HCT116 (cell line): Measurements from ENCODE around the gene UBE3B. TPM values are rescaled to one million over a fixed set of nuclear protein-coding genes. Genes with fewer than 3 reads are reported as not detected.

Experiments
- ATAC-seq: fragments of 200-7000 bp; cut with Tn5 transposase; 2 replicates; pipeline ENCODE4 v1.9.1; 2020; ENCODE audit warnings: mild to moderate bottlenecking, moderate library complexity
- BruUV-seq: library from RNA; stranded (reverse); fragments of 400-500 nt; replicated peaks from 2 replicates; lab custom pipeline; 2021; lab: Mats Ljungman, UMichigan
- CTCF ChIA-PET: fragments of 300-600 bp; sonication (Branson Sonifier 250); formaldehyde crosslinking; loops from one replicate; lab custom pipeline; 2021; ENCODE audit warnings: antibody characterized with exemption; lab: Charles Lee
- POLR2A ChIA-PET: fragments of 300-600, 350-600 bp; sonication (Branson Sonifier 250); formaldehyde crosslinking; loops from one replicate; lab custom pipeline; 2021; ENCODE audit warnings: antibody characterized with exemption; lab: Charles Lee
- RAD21 ChIA-PET, 2 experiments: fragments of 300-600 bp; sonication (Branson Sonifier 250); formaldehyde crosslinking; loops; one replicate each; lab custom pipeline; 2023; ENCODE audit warnings: low total read pairs in 2 of 2; ENCODE audit not compliant: uncharacterized antibody in 2 of 2, unreplicated experiment in 2 of 2, low non-redundant PET in 1 of 2; lab: Charles Lee
- DNase-seq: peaks from one replicate; pipeline ENCODE4 v3.0.0-alpha.2; 2010; ENCODE audit warnings: low read depth, low spot score
- H2AFZ ChIP-seq: fragments of 200-600 bp; shearing (Covaris generic), sonication (generic); 2 replicates; pipeline ENCODE4 v1.6.1; 2017; ENCODE audit warnings: low read depth, mixed run types, mixed read lengths, antibody characterized with exemption, low read length; ENCODE audit not compliant: poor library complexity, severe bottlenecking
- H3K27ac ChIP-seq: 2 replicates; pipeline ENCODE4 v1.5.1; 2012; ENCODE audit warnings: low read depth, low read length
- H3K27me3 ChIP-seq: fragments of 200-600 bp; sonication (generic); 2 replicates; pipeline ENCODE4 v1.6.1; 2016; ENCODE audit warnings: mixed run types, low read length, mixed read lengths; ENCODE audit not compliant: insufficient read depth
- H3K36me3 ChIP-seq, 2 experiments: fragments of 200-500 bp in 1 of 2; fragments of 200-600 bp in 1 of 2; sonication (Bioruptor generic) in 1 of 2; sonication (generic) in 1 of 2; 2 replicates each; pipeline versions ENCODE4 v1.5.1 to v1.6.1; 2014 to 2016; ENCODE audit warnings: low read length in 2 of 2, inconsistent platforms in 1 of 2, mixed read lengths in 1 of 2, mixed run types in 1 of 2; ENCODE audit not compliant: insufficient read depth in 2 of 2, control insufficient read depth in 1 of 2
- H3K4me1 ChIP-seq, 2 experiments: fragments of 200-600 bp in 1 of 2; sonication (generic) in 1 of 2; 2 replicates each; pipeline versions ENCODE4 v1.5.1 to v1.6.1; 2012 to 2017; ENCODE audit warnings: low read length in 2 of 2, inconsistent platforms in 1 of 2, mild to moderate bottlenecking in 1 of 2, mixed read lengths in 1 of 2, mixed run types in 1 of 2, moderate library complexity in 1 of 2; ENCODE audit not compliant: insufficient read depth in 2 of 2, control insufficient read depth in 1 of 2
- H3K4me2 ChIP-seq: fragments of 200-600 bp; sonication (generic); 2 replicates; pipeline ENCODE4 v1.6.1; 2017; ENCODE audit warnings: mixed run types, low read length, mixed read lengths
- H3K4me3 ChIP-seq, 2 experiments: fragments of 200-600 bp in 1 of 2; sonication (generic) in 1 of 2; replicated peaks in 1 of 2; 2 replicates each; pipeline ENCODE4 v1.5.1; 2011 to 2016; ENCODE audit warnings: low read length in 2 of 2, control low read depth in 1 of 2, low read depth in 1 of 2, mild to moderate bottlenecking in 1 of 2, mixed read lengths in 1 of 2, mixed run types in 1 of 2
- H3K79me2 ChIP-seq: fragments of 200-600 bp; sonication (generic); 2 replicates; pipeline ENCODE4 v1.6.1; 2017; ENCODE audit warnings: mild to moderate bottlenecking, mixed run types, low read length, moderate library complexity, mixed read lengths; ENCODE audit not compliant: insufficient read depth
- H3K9ac ChIP-seq: fragments of 200-600 bp; sonication (generic); 2 replicates; pipeline ENCODE4 v1.6.1; 2016; ENCODE audit warnings: low read length, mixed read lengths
- H3K9me2 ChIP-seq: fragments of 200-600 bp; sonication (generic), shearing (Covaris generic); 2 replicates; pipeline ENCODE4 v1.6.1; 2017; ENCODE audit warnings: mixed run types, mild to moderate bottlenecking, moderate library complexity; ENCODE audit not compliant: insufficient read depth
- H3K9me3 ChIP-seq, 2 experiments: fragments of 200-500 bp in 1 of 2; fragments of 200-600 bp in 1 of 2; sonication (Bioruptor generic) in 1 of 2; sonication (generic) in 1 of 2; 2 replicates each; pipeline ENCODE4 v1.6.1; 2014 to 2017; ENCODE audit warnings: low read length in 2 of 2, mixed read lengths in 2 of 2, inconsistent platforms in 1 of 2, low read depth in 1 of 2, mild to moderate bottlenecking in 1 of 2, mixed run types in 1 of 2, moderate library complexity in 1 of 2; ENCODE audit not compliant: control insufficient read depth in 1 of 2, insufficient read depth in 1 of 2
- H4K20me1 ChIP-seq: fragments of 200-600 bp; sonication (generic), shearing (Covaris generic); 2 replicates; pipeline ENCODE4 v1.6.1; 2017; ENCODE audit warnings: mixed run types, mild to moderate bottlenecking, moderate library complexity; ENCODE audit not compliant: insufficient read depth
- EZH2 ChIP-seq: fragments of 200-600 bp; sonication (generic); IDR thresholded peaks from 2 replicates; pipeline ENCODE4 v1.6.1; 2017; ENCODE audit warnings: antibody characterized with exemption, mixed run types
- FOSL1 ChIP-seq: IDR thresholded peaks from 2 replicates; pipeline ENCODE4 v1.6.1; 2012; ENCODE audit warnings: low read depth
- JUND ChIP-seq: IDR thresholded peaks from 2 replicates; pipeline ENCODE4 v1.6.1; 2012
- REST ChIP-seq: IDR thresholded peaks from 2 replicates; pipeline ENCODE4 v1.6.1; 2012; ENCODE audit warnings: low read depth
- SP1 ChIP-seq: IDR thresholded peaks from 2 replicates; pipeline ENCODE4 v1.6.1; 2012; ENCODE audit warnings: low read depth
- TCF7L2 ChIP-seq: IDR thresholded peaks from 2 replicates; pipeline ENCODE4 v1.7.0; 2011; ENCODE audit warnings: borderline replicate concordance, inconsistent platforms; ENCODE audit not compliant: insufficient read depth, insufficient read length; ENCODE audit errors: extremely low read depth
- ZNF274 ChIP-seq: fragments of 200-500 bp; sonication (Bioruptor generic); IDR thresholded peaks from 2 replicates; pipeline ENCODE4 v1.6.1; 2014; ENCODE audit warnings: mild to moderate bottlenecking, low read depth, low read length, inconsistent platforms
- intact Hi-C: fragments of 100-400 bp; cut with micrococcal nuclease; formaldehyde crosslinking; loops from 2 replicates; pipeline ENCODE4 v1.10.0; 2022
- total RNA-seq: library from RNA; stranded (reverse); gene quantifications from one replicate; pipeline ENCODE4 v1.2.1, GENCODE V29; 2021; ENCODE audit not compliant: unreplicated experiment

UBE3B gene
- total RNA-seq, 1 experiment from 2014 or later = 28.9 TPM

GRCh38 chr12:109542876-109543275, 65.4 kb downstream of the UBE3B start:
- H4K20me1 ChIP-seq = no peaks in the 10 kb centered on the region
- H3K36me3 ChIP-seq = no peaks in the 10 kb centered on the region
- H3K9ac ChIP-seq = no peak overlapping the region
- no peaks in the 10 kb centered on the region for H3K9me3 ChIP-seq
- H3K9me2 ChIP-seq = no peaks in the 10 kb centered on the region
- CTCF ChIA-PET = no interaction called here
- ATAC-seq (no peak), DNase-seq (no peak)
- no peaks in the 10 kb centered on the region for H3K27me3 ChIP-seq
- H3K4me3 ChIP-seq = no peak overlapping the region
- intact Hi-C loops = no loop called here
- H3K4me1 ChIP-seq = peaks cover 0 to 24% of the 10 kb centered on the region in 2 experiments; a peak in 2 of 4 replicates
- RAD21 ChIA-PET = no interaction called here
- no TSS peak for BruUV-seq
- H2AFZ ChIP-seq = no peak overlapping the region
- no peaks in the 10 kb centered on the region for H3K79me2 ChIP-seq
- TF ChIP-seq ZNF274 (no peak), SP1 (no peak), REST (no peak), EZH2 (no peak), JUND (no peak), FOSL1 (no peak), TCF7L2 (no peak)
- POLR2A ChIA-PET = no interaction called here
- no peak overlapping the region for H3K27ac ChIP-seq
- no peak overlapping the region for H3K4me2 ChIP-seq
